NCI-H2171 treated with DMSO at 0.1 percent for 48 hours (cell line): ENCODE data around the gene CDK5RAP1.

Experiments
- DNase-seq: peaks from one replicate; lab custom pipeline; 2025; lab: John Stamatoyannopoulos, UW

CDK5RAP1 gene

GRCh38 chr20:33333616-33334015 is 67.7 kb downstream of the CDK5RAP1 start:
- DNase-seq: no peak

GRCh38 chr20:33332905-33333456 is 68.3 kb downstream of the CDK5RAP1 start:
- no peak for DNase-seq

GRCh38 chr20:33328157-33329137 is 72.9 kb downstream of the CDK5RAP1 start:
- DNase-seq: no peak

DNA sequence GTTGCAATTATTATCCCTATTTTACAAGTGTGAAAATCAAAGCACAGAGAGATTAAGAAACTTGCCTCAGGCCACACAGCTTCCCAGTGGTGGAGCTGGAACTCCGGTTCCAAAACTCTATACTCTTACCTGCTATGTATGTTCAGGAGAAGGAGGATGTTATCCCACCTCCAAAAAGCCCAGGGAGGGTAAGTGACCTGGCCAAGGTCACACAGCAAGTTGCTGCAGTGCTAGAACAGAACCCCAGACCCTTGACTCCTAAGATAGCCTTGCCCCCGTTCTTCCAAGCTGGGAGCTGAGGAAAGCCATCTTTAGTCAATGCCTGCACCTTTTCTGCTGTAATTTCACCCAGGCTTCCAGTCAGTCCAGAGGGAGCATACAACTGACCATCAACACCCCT is 76.0 kb downstream of the CDK5RAP1 start:
- DNase-seq: no peak

- DNase-seq: no peak
Observed at GRCh38 chr20:33323236-33323635, 78.1 kb downstream of the CDK5RAP1 start.

DNA sequence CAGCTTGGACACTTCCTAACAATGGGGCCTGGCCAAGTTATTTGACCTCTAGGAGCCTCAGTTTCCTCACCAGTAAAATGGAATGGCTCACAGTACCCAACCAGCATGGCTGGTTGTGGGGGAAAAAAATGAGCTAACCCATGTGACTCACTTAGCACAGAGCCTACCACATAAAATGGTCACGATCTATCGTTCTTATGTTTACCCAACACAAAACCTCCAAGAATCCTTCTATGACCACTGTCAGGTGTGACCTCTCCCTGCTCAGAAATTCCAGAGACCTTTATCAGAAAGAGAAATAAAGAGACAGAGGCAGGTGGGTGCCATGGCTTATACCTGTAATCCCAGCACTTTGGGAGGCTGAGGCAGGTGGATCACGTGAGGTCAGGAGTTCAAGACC is 78.9 kb downstream of the CDK5RAP1 start:
- DNase-seq: no peak

DNA sequence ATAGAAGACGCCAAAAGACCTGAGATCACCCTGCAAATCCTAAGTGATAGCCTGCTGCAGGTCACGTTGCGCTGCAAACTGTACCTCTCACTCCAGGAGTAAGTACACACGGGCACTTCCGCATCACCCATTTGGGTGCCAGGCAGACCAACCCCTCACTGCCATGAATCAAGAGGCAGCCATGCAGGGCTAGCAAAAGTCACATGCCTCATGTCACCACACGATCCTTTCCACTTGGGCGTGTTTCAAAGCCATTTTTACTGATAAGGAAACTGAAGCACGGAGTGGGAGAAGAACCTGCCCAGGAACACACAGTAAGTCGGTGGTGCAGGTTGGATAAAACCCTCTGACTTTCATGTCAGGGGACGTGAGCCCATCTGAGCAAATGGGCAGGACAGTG is 81.3 kb downstream of the CDK5RAP1 start:
- peak; percentile 17 for DNase-seq

- DNase-seq: no peak
Observed at GRCh38 chr20:33318096-33318429, 83.3 kb downstream of the CDK5RAP1 start.

DNA sequence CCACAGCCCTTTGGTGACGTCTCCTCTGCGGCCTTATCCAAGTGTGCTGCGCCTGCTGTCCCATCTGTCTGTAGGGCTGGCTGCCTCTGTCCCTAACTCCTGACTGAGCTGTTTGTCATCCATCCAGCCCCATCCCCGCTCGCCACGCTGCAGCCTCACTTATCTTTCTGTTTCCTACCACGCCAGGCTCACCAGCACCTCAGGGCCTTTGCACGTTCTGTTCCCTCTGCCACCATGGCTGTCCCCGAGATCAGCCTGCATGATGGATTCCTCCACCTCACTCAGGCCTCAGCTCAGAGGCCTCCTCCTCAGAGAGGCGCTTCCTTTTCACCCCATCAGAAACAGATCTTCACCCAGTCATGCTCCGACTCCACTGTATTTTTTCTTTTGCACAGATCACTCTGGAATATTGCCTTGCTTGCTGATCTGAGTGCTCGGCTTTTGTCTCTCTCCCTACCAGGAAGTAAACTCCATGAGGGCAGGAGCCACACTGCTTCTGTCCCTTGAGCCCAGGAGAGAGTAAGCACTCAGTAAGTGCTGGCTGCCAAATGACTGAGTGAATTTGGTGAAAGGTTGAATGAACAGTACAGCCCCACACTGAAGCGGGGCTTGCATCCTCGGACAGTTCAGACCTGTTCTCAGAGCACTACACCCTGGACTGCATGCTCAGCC is 83.8 kb downstream of the CDK5RAP1 start:
- no peak for DNase-seq

DNA sequence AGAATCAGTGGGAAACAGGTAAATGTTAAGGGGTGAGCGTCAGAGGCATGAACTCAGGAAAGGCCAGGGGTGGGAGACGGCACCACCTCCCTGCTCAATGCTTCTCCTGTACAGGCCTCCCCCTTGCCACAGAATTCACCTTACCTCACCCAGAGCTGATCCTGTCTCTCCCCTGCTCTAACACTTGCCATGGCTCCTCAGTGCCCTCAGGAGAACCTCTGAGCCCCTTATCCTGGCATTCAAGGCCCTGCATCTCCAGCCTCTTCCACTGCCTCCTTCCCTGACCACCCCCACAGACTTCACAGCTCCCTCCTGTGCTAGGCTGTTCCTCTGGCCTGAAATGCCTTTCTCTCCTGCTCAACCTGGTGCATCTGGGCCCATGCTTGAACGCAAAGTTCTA is 84.4 kb downstream of the CDK5RAP1 start:
- DNase-seq: no peak

- DNase-seq: no peak
Observed at GRCh38 chr20:33316343-33316742, 85.0 kb downstream of the CDK5RAP1 start.

DNA sequence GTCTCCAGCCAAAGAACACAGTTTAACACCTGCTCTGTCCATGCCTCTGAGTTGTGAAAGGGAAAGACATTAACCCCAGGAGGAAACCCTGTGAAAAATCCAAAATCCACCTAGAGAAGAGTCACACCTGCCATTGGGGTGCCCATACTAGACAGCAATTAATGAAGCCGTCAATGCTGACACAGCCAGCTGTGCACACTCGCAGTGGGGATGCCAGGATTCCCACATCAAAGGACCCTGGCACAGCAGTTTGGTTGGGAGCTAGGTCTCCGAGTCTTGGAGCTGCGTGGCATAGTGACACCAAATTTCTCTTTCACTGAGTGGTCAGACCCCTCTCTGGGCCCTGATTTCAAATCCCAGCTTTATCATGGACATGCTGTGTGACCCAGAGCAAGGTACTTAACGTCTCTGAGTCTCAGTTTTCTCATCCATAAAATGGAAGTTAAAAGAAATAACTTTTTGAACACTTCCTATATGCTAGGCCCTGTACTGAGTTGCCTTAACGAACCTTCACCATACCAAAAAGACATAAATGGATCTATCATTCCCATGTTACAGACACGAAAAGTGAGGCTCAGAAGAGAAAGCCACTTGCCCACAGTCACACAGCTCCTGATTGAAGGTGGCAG is 87.5 kb downstream of the CDK5RAP1 start:
- no peak for DNase-seq

DNA sequence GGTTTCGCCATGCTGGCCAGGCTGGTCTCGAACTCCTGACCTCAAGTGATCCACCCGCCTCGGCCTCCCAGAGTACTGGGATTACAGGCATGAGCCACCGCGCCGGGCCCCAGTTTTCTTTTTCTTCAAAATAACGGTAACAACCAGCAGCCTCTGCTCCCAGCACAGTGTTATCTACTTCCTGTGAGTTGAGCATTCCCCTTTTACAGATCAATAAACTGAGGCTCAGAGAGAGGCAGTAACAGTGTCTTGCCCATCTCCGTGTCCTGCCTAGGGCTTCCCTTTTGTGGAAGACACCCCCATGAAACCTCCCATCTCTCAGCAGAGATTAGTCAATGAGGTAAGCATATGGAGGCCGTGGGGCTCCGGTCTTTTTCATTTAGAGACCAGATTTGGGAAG is 88.7 kb downstream of the CDK5RAP1 start:
- DNase-seq: no peak

DNA sequence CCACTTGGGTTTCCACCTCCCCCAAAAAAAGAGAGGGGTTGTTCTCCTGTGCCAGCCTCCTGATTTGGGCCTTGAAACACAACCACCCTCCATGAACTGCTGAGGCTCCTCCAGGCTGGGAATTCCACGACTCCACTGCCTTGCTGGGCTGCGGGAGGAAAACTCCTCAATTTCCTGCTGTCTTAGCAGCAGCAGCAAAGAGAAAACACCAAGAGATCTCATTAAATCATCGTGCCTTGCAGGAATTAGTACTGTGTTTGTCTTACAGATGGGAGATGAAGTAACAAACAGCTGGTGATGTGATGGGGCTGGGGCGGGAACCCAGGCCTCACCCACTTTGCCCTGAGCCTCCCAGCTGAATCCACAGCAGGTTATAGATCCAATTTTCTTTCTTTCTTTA is 89.3 kb downstream of the CDK5RAP1 start:
- peak; percentile 72 for DNase-seq

GRCh38 chr20:33311011-33311410 is 90.3 kb downstream of the CDK5RAP1 start:
- DNase-seq: no peak

DNA sequence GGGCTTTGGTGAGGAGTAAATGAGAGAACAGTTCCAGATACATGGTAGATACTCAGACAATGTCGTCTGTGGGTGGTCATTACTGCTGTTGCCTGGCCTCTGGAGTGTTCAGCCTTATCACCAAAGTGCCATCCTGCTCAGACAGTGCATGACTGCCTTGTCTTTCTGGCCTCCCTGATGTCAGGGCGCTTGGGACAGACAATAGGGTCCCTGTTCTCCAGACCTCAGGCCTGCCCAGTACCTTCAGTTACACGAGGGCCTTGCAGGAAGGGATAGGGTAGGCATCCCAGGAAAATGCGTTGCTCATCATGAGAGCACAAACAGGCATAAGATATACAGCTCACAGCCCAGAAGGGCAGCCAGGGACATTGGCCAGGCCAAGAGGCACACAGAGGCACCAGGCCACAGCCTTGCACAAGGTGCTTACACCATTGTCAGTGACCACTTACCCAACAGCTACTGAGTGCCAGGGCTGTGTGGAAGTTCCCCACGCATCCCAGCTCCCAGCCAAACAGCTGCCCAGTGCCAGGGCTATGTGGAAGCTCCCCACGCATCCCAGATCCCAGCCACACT is 90.9 kb downstream of the CDK5RAP1 start:
- DNase-seq: no peak

GRCh38 chr20:33309631-33310030 is 91.7 kb downstream of the CDK5RAP1 start:
- DNase-seq: peak; percentile 96
